Chondrocyte (in vitro differentiated cells): Measurements from ENCODE around the gene FIBP. TPM values are rescaled to one million over a fixed set of nuclear protein-coding genes. Genes with fewer than 3 reads are reported as not detected.

Source experiments
- DNase-seq: peaks from one replicate; pipeline ENCODE4 v3.0.0; 2021; ENCODE audit warnings: mixed read lengths, low spot score
- H3K27ac Mint-ChIP-seq: one replicate; pipeline ENCODE4 v1.8.0; 2021; ENCODE audit warnings: mild to moderate bottlenecking, moderate library complexity, mixed read lengths; ENCODE audit not compliant: unreplicated experiment
- H3K27me3 Mint-ChIP-seq: 2 replicates; pipeline ENCODE4 v1.8.0; 2021; ENCODE audit warnings: low read depth, mixed read lengths
- H3K36me3 Mint-ChIP-seq: 2 replicates; pipeline ENCODE4 v1.8.0; 2021; ENCODE audit warnings: low read depth, mixed read lengths
- H3K4me1 Mint-ChIP-seq: 2 replicates; pipeline ENCODE4 v1.8.0; 2021; ENCODE audit warnings: low read depth, mild to moderate bottlenecking, mixed read lengths
- H3K4me3 Mint-ChIP-seq: one replicate; pipeline ENCODE4 v1.8.0; 2021; ENCODE audit warnings: mild to moderate bottlenecking, moderate library complexity, mixed read lengths; ENCODE audit not compliant: unreplicated experiment
- H3K9me3 Mint-ChIP-seq: 2 replicates; pipeline ENCODE4 v1.8.0; 2021; ENCODE audit warnings: low read depth, mixed read lengths
- total RNA-seq: library from RNA; stranded (reverse); gene quantifications from 3 replicates; pipeline ENCODE4 v1.2.1, GENCODE V29; 2021
- TF ChIP-seq, protein P1 (sequence below): fragments of 200-600 bp; sonication (generic); IDR thresholded peaks from 2 replicates; pipeline ENCODE4 v1.5.0; 2021; ENCODE audit warnings: antibody characterized with exemption, mild to moderate bottlenecking, moderate library complexity

The FIBP gene
- total RNA-seq, 1 donor from 2014 or later, result 83.5 TPM

- Mint-ChIP-seq H3K9me3 (no peaks in the 10 kb centered on the region), H3K27me3 (no peaks in the 10 kb centered on the region), H3K4me3 (no peak overlapping the region), H3K4me1 (peaks cover 40% of the 10 kb centered on the region), H3K27ac (peak overlapping the region; percentile 89), H3K36me3 (peaks cover 16% of the 10 kb centered on the region)
- peak; percentile 89 for DNase-seq
- TF ChIP-seq, protein P1, sequence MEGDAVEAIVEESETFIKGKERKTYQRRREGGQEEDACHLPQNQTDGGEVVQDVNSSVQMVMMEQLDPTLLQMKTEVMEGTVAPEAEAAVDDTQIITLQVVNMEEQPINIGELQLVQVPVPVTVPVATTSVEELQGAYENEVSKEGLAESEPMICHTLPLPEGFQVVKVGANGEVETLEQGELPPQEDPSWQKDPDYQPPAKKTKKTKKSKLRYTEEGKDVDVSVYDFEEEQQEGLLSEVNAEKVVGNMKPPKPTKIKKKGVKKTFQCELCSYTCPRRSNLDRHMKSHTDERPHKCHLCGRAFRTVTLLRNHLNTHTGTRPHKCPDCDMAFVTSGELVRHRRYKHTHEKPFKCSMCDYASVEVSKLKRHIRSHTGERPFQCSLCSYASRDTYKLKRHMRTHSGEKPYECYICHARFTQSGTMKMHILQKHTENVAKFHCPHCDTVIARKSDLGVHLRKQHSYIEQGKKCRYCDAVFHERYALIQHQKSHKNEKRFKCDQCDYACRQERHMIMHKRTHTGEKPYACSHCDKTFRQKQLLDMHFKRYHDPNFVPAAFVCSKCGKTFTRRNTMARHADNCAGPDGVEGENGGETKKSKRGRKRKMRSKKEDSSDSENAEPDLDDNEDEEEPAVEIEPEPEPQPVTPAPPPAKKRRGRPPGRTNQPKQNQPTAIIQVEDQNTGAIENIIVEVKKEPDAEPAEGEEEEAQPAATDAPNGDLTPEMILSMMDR, result no peak
Observed at GRCh38 chr11:65869643-65870306, 18.5 kb downstream of the FIBP start.

DNA sequence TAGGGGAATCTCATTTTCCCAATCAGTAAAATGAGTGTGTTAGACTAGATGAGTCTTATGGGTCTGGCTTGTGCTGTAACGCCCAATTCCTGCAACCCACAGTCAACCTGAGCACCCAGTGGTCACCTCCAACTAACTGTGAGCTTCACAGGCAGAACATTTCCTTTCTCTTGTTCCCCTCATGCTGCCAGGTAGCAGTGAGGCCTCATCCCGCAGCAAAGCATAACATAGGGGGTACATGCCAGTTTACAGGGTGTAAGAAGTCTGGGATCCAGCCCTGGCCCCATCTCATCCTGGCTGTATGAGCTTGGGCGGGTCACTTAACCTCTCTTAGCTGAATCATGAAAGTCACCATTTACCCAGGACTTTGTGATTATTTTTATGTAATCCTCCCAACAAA, 19.4 kb downstream of the FIBP start:
- Mint-ChIP-seq H3K4me1 (peaks cover 44% of the 10 kb centered on the region), H3K27ac (peak overlapping the region; percentile 17), H3K36me3 (peaks cover 18% of the 10 kb centered on the region), H3K27me3 (no peaks in the 10 kb centered on the region), H3K4me3 (no peak overlapping the region), H3K9me3 (no peaks in the 10 kb centered on the region)
- TF ChIP-seq, protein P1, result no peak
- peak; percentile 29 for DNase-seq

GRCh38 chr11:65868076-65868667, 20.1 kb downstream of the FIBP start:
- H3K27ac Mint-ChIP-seq, result peak overlapping the region; percentile 45
- H3K27me3 Mint-ChIP-seq, result no peaks in the 10 kb centered on the region
- H3K4me3 Mint-ChIP-seq, result no peak overlapping the region
- TF ChIP-seq, protein P1, result no peak
- DNase-seq, result peak; percentile 87
- peaks cover 23% of the 10 kb centered on the region for H3K36me3 Mint-ChIP-seq
- no peaks in the 10 kb centered on the region for H3K9me3 Mint-ChIP-seq
- H3K4me1 Mint-ChIP-seq, result peaks cover 47% of the 10 kb centered on the region

- Mint-ChIP-seq H3K4me3 (no peak overlapping the region), H3K27ac (peak overlapping the region; percentile 57), H3K27me3 (no peaks in the 10 kb centered on the region), H3K9me3 (no peaks in the 10 kb centered on the region), H3K36me3 (peaks cover 26% of the 10 kb centered on the region), H3K4me1 (peaks cover 50% of the 10 kb centered on the region)
- DNase-seq, result peak; percentile 68
- TF ChIP-seq, protein P1, result no peak
Observed at GRCh38 chr11:65867284-65868071, 20.8 kb downstream of the FIBP start.
